ENCODE results near the gene GRID1.

- TF ChIP-seq, protein P1, sequence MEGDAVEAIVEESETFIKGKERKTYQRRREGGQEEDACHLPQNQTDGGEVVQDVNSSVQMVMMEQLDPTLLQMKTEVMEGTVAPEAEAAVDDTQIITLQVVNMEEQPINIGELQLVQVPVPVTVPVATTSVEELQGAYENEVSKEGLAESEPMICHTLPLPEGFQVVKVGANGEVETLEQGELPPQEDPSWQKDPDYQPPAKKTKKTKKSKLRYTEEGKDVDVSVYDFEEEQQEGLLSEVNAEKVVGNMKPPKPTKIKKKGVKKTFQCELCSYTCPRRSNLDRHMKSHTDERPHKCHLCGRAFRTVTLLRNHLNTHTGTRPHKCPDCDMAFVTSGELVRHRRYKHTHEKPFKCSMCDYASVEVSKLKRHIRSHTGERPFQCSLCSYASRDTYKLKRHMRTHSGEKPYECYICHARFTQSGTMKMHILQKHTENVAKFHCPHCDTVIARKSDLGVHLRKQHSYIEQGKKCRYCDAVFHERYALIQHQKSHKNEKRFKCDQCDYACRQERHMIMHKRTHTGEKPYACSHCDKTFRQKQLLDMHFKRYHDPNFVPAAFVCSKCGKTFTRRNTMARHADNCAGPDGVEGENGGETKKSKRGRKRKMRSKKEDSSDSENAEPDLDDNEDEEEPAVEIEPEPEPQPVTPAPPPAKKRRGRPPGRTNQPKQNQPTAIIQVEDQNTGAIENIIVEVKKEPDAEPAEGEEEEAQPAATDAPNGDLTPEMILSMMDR (IDR thresholded peaks at IDR 0.05): no peak
- TF ChIP-seq USF2 (IDR thresholded peaks at IDR 0.05; ENCODE audit: borderline replicate concordance, low read depth, low read length) (no peak), GABPA (IDR thresholded peaks at IDR 0.05; ENCODE audit: low read depth) (no peak), TAF1 (IDR thresholded peaks at IDR 0.05; ENCODE audit: borderline replicate concordance, low read depth, low read length) (no peak), JUND (IDR thresholded peaks at IDR 0.05) (no peak), REST (IDR thresholded peaks at IDR 0.05; ENCODE audit: low read depth, low read length) (no peak), SMC3 (IDR thresholded peaks at IDR 0.05; ENCODE audit: low read depth, low read length) (no peak), POLR2AphosphoS5 (IDR thresholded peaks at IDR 0.05; ENCODE audit: low read depth, low read length) (no peak)
- TF ChIP-seq, protein P2, sequence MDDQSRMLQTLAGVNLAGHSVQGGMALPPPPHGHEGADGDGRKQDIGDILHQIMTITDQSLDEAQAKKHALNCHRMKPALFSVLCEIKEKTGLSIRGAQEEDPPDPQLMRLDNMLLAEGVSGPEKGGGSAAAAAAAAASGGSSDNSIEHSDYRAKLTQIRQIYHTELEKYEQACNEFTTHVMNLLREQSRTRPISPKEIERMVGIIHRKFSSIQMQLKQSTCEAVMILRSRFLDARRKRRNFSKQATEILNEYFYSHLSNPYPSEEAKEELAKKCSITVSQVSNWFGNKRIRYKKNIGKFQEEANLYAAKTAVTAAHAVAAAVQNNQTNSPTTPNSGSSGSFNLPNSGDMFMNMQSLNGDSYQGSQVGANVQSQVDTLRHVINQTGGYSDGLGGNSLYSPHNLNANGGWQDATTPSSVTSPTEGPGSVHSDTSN (IDR thresholded peaks at IDR 0.05): no peak
- TF ChIP-seq, protein P3, sequence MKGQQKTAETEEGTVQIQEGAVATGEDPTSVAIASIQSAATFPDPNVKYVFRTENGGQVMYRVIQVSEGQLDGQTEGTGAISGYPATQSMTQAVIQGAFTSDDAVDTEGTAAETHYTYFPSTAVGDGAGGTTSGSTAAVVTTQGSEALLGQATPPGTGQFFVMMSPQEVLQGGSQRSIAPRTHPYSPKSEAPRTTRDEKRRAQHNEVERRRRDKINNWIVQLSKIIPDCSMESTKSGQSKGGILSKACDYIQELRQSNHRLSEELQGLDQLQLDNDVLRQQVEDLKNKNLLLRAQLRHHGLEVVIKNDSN (IDR thresholded peaks at IDR 0.05; ENCODE audit: borderline replicate concordance, low read depth): no peak
Measured at GRCh38 chr10:86340176-86340990, 26.2 kb downstream of the GRID1 start.
